GM18511 (cell line): ENCODE measurements around the gene NUMB.

Experiments used
- ATAC-seq: cut with Tn5 transposase; IDR thresholded peaks from one replicate; pipeline ENCODE4 v1.9.1; 2021; ENCODE audit warnings: mild to moderate bottlenecking, moderate library complexity; ENCODE audit not compliant: unreplicated experiment

The NUMB gene

DNA sequence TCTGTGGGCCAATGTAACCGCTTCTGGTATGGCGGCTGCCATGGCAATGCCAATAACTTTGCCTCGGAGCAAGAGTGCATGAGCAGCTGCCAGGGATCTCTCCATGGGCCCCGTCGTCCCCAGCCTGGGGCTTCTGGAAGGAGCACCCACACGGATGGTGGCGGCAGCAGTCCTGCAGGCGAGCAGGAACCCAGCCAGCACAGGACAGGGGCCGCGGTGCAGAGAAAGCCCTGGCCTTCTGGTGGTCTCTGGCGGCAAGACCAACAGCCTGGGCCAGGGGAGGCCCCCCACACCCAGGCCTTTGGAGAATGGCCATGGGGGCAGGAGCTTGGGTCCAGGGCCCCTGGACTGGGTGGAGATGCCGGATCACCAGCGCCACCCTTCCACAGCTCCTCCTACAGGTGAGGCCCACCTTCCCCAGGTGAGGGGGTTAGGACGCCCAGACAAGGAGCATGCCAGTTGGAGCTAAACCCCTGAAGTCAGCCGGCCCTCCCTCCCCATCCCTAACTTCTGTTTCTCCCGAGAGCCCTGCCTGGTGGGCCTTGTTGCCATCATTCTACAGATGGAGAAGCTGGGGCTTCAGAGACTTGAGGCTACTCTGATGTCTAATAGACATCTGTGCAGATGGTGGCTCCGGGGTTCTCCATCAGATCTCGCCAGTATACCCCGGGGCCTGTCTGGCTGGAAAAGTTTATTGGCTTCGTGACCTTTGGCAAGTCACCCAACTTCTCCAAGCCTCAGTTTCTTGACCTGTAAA is 195.7 kb downstream of the NUMB start:
- ATAC-seq, result no peak

DNA sequence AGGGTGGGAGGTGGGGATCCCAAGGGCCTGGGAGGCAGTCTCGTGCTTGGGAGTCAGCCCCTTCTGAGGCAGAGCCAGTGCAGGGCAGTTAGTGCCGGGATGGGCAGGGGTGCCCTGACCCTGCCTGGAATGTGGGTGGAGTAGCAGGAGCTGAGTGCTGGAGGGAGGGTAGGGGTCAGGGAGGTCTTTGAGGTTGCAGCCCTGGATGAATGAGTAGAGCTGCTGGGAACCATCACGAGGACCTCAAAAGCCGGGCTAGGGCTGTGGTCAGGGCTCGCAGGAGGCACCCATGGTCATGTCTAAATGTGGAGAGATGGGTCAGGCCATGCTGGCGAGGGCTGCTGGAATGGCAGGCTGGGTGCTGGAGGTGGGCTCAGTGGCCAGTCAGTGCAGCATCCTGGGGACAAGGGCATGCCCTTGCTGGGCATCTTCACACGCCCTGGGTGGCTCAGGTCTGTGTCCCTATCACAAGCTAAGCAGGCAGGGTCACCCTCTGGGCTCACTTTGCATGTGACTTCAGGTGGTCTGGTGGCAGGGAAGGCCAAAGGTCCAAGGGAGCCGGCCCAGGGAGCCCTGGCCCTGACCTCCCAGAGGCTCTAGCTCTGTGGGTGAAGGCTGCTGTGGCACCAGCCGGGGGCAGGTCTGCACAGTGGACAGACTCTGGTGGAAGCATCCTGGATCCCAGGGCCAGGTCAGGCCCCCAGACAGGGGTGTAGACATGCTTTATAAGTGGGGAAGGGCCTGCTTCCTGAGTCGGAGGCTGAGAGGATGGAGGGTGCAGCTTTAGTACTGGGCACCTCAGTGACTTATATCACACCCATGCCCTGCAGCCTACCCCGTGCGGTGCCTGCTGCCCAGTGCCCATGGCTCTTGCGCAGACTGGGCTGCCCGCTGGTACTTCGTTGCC is 196.6 kb downstream of the NUMB start:
- ATAC-seq, result no peak

DNA sequence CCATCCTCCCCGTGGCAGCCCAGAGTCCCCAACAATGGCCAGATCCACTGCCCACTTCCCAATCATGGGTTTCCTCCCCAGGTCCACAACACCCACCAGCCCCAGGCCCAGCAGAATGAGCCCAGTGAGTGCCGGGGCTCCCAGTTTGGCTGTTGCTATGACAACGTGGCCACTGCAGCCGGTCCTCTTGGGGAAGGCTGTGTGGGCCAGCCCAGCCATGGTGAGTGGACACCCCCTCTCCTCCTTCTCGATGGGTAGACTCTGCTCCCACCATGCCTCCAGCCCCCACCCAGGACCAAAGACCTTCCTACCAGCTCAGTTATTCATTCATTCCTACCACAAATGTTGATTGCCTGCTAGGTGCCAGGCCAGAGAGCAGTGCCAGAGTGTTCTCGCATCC is 197.3 kb downstream of the NUMB start:
- ATAC-seq, result no peak

DNA sequence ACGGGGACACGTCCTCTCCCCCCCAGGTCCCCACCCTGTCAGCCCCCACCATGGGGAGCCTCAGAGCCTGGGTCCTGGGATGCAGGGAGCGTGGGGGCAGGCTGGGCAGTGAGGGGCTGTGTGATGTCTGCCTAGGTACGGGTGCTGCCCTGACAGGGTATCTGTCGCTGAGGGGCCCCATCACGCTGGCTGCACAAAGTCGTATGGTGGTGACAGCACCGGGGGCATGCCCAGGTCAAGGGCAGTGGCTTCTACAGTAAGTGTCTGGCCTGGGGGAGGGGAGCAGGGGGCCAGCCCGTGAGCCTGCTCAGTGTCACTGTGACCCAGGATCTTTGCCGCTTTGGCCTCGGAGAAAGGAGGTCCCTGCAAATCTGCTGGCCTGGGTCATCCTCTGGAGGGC is 197.8 kb downstream of the NUMB start:
- ATAC-seq, result no peak

DNA sequence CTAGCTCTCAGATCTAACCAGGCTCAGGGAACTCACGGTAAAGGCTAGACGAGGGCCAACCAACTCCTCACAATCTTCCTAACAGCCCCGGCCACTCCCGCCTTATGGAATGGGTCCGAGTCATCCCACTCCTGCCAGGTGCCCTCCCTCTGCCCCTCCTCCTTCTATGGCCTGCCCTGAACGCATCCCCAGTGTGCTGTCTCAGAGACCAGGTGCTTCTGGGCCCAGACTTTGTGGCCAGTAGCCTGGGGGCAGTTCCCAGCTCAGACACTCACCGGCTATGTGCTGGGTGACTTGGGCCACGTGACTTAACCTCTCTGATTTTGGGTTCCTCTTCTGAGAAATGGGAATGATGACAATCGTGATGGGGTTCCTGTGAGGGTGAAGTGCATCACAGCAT is 198.5 kb downstream of the NUMB start:
- no peak for ATAC-seq

DNA sequence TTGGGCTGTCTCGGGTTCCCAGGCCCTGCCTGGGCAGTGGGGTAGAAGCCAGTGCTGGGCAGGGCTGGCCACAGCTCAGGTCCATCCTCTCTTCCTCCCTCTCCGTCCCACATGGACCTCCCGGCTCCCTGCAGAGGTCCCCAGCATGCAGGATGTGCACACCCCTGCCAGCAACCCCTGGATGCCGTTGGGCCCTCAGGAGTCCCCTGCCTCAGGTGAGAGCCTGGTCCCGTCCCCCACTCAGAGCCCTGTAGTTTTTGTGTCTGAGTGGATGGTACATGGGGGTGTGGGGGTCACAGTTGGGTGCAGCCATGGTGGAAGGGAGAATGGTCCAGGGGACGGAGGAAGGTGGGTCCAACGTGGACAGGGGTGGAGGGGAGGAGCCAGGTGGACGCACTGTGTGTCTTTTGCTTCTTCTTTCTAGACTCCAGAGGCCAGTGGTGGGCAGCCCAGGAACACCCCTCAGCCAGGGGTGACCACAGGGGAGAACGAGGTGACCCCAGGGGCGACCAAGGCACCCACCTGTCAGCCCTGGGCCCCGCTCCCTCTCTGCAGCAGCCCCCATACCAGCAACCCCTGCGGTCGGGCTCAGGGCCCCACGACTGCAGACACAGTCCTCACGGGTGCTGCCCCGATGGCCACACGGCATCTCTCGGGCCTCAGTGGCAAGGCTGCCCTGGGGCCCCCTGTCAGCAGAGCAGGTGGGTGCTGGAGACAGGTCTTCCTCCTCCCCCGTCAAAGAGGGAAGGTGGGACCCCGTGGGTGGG is 199.3 kb downstream of the NUMB start:
- ATAC-seq, result no peak

DNA sequence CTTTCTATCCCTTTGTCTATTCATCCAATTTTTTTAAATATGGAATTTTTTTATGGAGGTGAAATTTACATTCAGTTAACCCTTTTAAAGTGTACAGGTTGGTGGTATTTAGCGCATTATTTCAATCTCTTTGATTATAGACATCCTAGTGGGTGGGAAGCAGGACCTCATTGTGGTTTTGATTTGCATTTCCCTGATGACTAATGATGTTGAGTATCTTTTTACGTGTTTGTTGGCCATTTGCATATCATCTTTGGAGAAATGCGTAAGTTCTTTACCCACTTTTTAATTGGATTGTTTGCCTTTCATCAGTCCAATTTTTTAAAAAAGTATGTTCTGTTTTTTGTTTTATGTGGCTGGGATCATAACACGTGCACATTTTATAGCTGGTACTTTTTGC is 200.3 kb downstream of the NUMB start:
- no peak for ATAC-seq

DNA sequence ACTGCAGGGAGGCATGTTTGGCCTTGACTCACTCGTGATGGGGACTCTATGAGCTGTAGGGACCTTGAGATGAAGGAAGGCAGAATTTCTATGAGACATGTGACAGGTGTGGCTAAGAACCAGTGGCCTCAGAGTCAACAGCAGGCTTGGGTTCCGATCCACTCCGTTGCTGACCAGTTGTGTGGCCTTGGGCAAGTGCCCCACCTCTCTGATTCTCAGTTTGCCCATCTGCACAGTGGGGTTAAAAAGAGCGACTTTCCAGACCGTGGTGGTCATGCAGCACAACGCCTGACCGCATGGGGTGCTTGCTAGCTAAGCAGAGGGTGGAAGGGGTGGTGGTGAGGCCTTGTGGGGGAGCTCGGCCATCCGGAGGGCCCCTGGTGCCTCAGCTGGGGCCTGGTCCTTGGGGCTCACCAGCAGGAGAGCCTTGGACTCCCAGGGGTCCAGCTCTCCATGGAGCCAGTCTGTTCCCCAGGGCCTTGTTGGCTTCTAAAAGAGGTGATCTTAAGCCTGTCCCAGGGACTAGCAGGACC is 202.6 kb downstream of the NUMB start:
- no peak for ATAC-seq

DNA sequence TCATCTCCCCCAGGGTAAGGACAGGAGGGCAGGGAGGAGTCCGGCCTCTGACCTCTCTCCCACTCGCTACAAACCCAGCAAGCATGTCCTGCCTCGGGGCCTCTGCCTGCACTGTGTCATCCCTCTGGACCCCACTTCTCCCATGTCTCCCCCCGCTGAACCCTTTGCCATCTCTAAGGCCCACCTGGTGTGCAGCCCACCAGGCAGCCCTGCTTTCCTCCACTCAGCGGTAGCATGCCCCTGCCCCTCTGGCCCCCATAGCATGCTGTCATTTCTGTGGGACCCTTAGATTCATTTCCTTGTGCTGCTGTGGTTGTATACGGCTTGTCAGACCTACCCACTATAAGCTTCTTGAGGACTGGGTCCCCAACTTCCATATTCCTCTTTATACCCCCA is 203.3 kb downstream of the NUMB start:
- no peak for ATAC-seq

DNA sequence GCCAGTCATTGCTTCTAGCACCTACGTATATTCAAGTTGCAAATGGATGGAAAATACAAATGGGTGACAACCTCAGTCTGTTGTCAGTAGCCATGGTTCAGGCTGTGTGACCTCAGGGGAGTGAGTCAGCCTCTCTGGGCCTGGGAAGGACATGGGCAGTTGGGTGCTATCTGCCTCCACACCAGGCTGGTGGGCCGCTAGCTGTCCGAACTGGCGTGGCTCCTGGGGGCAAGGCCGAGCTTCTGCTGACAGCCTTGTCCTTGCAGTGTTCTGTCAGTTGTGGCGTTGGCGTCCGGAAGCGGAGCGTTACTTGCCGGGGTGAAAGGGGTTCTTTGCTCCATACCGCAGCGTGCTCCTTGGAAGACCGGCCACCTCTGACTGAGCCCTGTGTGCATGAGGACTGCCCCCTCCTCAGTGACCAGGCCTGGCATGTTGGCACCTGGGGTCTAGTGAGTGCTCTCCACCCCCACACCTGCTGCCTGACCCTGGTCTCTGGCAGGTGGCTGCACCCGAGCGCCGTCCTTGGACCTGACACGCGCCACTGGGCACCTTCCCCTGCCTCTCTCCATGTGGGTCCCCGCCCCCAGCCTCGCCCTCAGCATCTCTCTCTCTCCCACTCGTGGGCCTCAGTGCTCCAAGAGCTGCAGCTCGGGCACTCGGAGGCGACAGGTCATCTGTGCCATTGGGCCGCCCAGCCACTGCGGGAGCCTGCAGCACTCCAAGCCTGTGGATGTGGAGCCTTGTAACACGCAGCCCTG is 203.9 kb downstream of the NUMB start:
- ATAC-seq, result no peak

DNA sequence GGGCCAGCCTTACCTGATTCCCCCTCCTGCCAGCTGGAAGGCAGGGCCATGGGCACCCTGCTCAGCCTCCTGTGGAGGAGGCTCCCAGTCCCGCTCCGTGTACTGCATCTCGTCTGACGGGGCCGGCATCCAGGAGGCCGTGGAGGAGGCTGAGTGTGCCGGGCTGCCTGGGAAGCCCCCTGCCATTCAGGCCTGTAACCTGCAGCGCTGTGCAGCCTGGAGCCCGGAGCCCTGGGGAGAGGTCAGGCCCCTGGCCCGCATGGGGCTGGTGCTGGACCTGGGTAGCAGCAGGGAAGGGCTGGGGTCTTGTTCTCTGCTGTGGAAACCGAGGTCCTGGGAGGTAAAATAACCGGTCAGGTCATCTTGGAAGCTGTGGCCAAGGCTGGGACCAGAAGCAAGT is 204.6 kb downstream of the NUMB start:
- no peak for ATAC-seq

DNA sequence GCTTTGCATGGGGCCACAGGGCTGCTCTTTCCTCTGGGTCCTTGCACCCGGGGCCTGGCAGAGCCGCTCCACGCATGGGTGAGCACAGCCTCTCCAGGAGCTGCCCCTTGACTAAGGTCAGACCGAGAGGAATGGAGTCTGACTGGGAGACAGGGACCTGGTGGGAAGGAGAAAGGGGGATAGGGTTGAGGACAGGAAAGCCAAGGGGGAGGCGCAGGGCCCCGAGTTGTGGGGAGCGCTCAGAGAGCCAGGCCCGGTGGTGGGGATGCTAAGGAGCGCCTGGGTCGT is 205.1 kb downstream of the NUMB start:
- no peak for ATAC-seq

DNA sequence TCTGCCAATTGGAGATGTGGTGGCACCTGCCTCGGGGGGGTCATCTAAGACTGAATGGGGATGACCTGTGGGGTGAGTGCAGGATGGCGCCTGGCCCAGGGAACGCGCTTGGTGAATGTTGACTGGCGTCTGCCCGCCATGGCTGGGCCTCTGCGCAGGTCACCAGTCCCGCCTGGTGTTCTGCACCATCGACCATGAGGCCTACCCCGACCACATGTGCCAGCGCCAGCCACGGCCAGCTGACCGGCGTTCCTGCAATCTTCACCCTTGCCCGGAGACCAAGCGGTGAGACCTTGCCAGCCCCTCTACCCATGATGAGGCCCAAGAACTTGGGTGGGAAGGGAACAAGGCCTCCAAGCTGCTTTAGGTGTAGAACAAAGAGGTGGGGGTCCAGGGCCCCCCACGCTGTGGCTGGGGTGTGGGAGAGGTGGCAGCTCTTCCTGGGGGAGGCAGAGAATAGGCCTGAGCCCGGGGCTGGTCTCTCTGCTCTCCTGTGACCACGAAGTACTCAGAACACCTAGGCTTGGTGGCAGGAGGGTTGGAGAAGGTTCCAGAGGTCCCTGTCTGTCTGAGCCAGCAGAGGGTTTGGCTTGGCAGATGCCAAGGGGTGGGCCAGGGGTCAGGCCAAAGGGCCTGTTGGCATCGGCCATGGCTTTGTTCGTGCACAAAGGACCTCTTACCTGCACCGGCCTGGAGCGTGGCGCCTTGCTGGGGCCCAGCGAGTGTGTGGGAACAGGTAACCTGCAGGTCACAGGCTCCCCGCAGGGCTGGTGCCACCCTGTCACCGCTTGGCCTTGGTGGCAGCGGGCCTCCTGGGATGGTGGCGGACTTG is 205.6 kb downstream of the NUMB start:
- ATAC-seq, result no peak

DNA sequence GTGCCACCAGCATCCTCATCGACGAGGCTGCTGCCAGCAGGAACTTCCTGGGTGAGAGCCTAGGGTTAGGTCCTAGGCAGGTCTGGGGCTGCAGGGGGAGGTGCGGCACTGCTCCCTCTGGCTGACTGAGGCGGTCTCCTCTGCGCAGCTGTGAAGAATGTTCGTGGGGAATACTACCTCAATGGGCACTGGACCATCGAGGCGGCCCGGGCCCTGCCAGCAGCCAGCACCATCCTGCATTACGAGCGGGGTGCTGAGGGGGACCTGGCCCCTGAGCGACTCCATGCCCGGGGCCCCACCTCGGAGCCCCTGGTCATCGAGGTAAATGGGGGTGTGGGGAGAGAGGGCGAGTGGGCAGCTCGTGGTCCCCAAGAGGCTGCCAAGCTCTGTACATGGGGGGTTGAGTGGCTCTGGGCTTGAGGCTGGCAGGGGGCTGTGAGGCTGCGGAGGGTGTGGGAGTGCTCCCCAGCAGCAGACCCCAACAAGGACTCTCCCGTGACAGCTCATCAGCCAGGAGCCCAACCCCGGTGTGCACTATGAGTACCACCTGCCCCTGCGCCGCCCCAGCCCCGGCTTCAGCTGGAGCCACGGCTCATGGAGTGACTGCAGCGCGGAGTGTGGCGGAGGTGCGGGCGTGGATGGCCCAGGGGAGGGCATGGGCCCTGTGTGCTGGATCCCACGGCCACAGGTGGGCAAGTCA is 206.7 kb downstream of the NUMB start:
- no peak for ATAC-seq

DNA sequence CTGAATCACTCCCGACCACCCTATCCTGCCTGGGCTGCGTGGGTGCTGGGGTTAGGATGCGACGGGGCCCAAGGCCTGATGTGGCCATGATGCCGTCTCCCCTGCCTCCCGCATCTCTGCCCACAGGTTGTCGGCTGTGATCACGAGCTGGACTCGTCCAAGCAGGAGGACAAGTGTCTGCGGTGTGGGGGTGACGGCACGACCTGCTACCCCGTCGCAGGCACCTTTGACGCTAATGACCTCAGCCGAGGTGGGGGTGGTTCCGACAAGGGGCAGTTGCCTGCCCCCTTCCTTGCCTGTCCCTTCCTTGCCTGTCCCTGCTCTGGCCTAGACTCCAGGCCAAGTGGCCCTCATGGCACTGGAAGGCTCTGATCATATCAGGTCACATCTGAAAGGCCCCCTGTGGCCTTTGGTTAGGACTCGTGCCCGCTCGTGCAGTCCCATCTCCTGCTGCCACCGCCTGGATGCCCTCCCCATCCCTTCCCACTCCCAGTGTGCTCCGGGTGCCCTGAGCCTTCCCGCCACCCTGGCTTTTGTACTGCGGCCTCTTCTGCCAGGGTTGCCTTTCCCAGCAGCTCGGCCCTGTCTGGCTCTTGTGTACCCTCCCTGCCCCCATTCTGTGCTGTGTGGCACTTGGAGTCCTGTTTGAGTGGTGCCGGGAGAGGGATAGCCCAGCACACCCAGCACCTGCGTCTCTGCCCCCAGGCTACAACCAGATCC is 207.4 kb downstream of the NUMB start:
- no peak for ATAC-seq

DNA sequence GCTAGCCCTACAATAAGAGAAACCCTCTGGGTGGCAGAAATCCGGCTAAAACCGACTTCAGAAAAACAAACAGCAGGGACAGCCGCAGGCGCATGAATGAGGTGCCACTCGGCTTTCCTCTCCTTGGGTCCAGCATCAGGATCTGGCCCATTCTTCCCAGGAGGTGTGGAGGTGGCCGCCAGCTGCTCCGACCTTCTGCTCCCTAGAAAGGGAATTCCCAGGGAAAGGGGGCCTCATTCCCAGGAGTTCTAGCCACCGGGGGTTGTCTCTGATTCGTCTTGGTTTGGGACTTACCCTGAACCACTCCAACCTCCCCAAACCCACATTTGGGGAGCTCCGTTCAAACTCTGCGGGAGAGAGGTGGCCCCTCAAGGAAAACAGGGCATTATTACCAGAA is 208.0 kb downstream of the NUMB start:
- no peak for ATAC-seq

DNA sequence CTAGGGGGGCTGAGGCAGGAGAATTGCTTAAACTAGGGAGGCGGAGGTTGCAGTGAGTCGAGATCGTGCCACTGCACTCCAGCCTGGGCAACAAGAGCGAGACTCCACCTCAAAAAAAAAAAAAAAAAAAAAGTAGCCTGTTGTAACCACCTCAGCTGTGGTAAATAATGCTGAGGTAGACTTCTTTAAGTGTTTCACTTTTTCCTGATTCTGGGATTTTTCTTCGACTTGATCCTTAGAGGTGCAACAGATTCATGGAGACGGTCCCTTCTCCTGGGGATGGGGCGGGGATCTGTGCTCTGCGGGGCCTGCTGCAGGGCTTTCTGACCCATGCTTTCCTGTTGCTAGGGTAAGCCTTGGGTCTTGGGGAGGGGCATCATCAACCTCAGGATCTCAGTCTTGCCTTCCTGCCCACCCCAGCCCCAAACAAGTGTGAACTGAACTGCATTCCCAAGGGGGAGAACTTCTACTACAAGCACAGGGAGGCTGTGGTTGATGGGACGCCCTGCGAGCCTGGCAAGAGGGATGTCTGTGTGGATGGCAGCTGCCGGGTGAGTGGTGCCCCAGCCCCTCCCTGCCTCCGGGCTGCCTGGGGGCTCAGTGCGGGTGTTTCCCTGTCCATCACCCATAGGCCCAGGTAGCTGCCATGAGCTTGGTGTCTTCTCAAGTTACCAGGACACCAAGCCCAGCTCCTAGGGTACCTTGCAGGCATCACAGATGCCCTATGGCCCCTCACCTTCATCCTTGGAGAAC is 208.6 kb downstream of the NUMB start:
- no peak for ATAC-seq

DNA sequence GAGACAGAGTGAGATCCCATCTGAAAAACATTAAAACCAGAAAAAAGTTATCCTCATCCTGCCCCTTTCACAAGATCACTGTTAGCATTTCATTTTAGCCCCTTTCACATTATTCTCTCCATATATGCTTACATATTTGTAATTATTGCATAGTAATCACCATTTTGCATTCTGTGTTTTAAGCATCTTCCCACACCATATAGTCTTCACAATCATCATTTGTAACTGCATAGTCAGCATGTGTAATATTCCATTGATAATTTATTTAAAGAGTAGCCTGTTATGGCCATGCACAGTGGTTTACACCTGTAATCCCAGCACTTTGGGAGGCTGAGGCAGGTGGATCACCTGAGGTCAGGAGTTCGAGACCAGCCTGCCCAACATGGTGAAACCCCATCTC is 209.2 kb downstream of the NUMB start:
- no peak for ATAC-seq
